ENCODE data around the gene DIRAS3. TPM values are rescaled to one million over a fixed set of nuclear protein-coding genes. Genes with fewer than 3 reads are reported as not detected.

DIRAS3 gene
- total RNA-seq, 1 experiment from 2014 or later: 1.9 TPM

DNA sequence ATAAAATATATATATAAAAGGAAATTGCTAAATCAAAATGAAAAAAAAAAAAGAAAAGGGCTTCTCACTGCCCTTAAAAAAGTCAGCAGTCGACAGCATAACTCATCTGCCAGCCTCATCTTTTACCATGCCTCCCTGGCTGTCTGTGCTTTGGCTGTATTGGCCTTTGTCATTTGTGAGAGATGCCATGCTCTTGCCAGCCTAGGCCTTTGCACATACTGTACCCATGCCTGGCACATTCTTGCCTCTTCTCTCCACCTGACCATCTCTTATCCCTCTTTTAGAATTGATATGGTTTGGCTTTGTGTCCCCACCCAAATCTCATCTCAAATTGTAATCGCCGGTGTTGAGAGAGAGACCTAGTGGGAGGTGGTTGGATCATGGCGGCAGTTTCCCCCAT, 37.1 kb downstream of the DIRAS3 start:
- POLR2A ChIA-PET: no interaction called here
- no peaks in the 10 kb centered on the region for H3K9me3 ChIP-seq (ENCODE audit: control insufficient read depth in 1 of 2, insufficient read depth in 1 of 2, low read depth in 1 of 2, low read length in 2 of 2)
- TF ChIP-seq EZH2 (IDR thresholded peaks at IDR 0.05): no peak
- intact Hi-C loops (cut with micrococcal nuclease): loop anchor here (5.0 to 10.0 kb wide), 2 partner anchors 246 to 479 kb away; no protein-coding TSS in a partner anchor
- H3K4me3 ChIP-seq (replicated peaks in 1 of 2; ENCODE audit: low read depth in 1 of 2, low read length in 2 of 2): no peak overlapping the region
- H3K79me2 ChIP-seq (ENCODE audit: insufficient read depth, low read length): no peaks in the 10 kb centered on the region
- H3K9ac ChIP-seq (ENCODE audit: low read length): no peak overlapping the region
- ATAC-seq (no peak), DNase-seq (ENCODE audit: low read depth, low spot score) (no peak)
- H3K27me3 ChIP-seq (ENCODE audit: insufficient read depth, low read length): no peaks in the 10 kb centered on the region
- RAD21 ChIA-PET (ENCODE audit: low non-redundant PET in 1 of 2, low total read pairs in 2 of 2, uncharacterized antibody in 2 of 2, unreplicated experiment in 2 of 2): no interaction called here
- no peak overlapping the region for H3K4me2 ChIP-seq (ENCODE audit: low read length)
- no TSS peak for BruUV-seq (replicated peaks)
- H3K9me2 ChIP-seq (ENCODE audit: insufficient read depth): no peaks in the 10 kb centered on the region
- H2AFZ ChIP-seq (ENCODE audit: low read depth, low read length, poor library complexity, severe bottlenecking): no peak overlapping the region
- no peaks in the 10 kb centered on the region for H3K4me1 ChIP-seq (ENCODE audit: control insufficient read depth in 1 of 2, insufficient read depth in 2 of 2, low read length in 2 of 2)
- H3K36me3 ChIP-seq (ENCODE audit: control insufficient read depth in 1 of 2, insufficient read depth in 2 of 2, low read length in 2 of 2): no peaks in the 10 kb centered on the region
- CTCF ChIA-PET: no interaction called here
- H3K27ac ChIP-seq (ENCODE audit: low read depth, low read length): no peak overlapping the region
- H4K20me1 ChIP-seq (ENCODE audit: insufficient read depth): no peaks in the 10 kb centered on the region

DNA sequence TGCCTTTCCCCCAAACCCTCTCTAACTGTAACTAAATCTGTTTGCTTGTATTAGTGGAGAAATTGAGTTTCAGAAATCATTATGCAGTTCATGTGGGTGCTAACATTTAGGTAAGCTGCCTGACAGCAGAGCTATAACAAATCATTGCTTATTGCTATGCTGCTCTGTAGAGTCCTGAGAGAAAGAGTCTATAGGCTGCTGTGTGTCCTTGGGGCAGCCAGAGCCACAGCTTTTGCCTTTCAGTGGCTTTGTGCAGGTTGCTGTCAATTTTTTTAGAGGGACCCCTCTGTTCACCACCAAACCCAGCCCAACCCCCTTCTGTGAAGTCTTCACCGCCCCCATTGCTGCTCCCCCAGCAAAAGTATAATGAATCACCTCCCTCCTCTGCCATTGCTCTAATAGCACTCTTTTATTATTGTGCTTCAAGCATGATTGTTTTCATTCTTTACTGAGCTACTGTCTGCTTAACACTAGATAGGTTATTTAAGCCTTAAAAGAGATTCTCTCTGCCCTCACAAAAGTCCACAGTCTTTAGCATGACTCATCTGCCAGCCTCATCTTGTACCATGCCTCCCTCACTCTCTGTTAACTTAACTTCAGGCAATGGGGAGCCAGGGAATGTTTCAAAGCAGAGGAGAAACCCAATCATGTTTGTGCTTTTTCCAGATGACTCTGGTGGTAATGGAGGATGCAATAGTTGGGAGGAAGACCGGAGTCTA, 38.6 kb downstream of the DIRAS3 start:
- CTCF ChIA-PET: interaction anchor here (0.7 to 3.3 kb wide), 2 partner anchors 109 to 161 kb away, joined by 7 to 25 read pairs; no protein-coding TSS in a partner anchor
- DNase-seq (ENCODE audit: low read depth, low spot score) (no peak), ATAC-seq (no peak)
- Histone ChIP-seq H3K79me2 (ENCODE audit: insufficient read depth, low read length) (no peaks in the 10 kb centered on the region), H3K9ac (ENCODE audit: low read length) (no peak overlapping the region), H3K9me2 (ENCODE audit: insufficient read depth) (no peaks in the 10 kb centered on the region), H3K9me3 (ENCODE audit: control insufficient read depth in 1 of 2, insufficient read depth in 1 of 2, low read depth in 1 of 2, low read length in 2 of 2) (no peaks in the 10 kb centered on the region), H4K20me1 (ENCODE audit: insufficient read depth) (no peaks in the 10 kb centered on the region), H3K36me3 (ENCODE audit: control insufficient read depth in 1 of 2, insufficient read depth in 2 of 2, low read length in 2 of 2) (no peaks in the 10 kb centered on the region), H3K4me2 (ENCODE audit: low read length) (no peak overlapping the region), H3K27ac (ENCODE audit: low read depth, low read length) (no peak overlapping the region), H3K4me3 (replicated peaks in 1 of 2; ENCODE audit: low read depth in 1 of 2, low read length in 2 of 2) (no peak overlapping the region), H2AFZ (ENCODE audit: low read depth, low read length, poor library complexity, severe bottlenecking) (no peak overlapping the region), H3K27me3 (ENCODE audit: insufficient read depth, low read length) (no peaks in the 10 kb centered on the region), H3K4me1 (ENCODE audit: control insufficient read depth in 1 of 2, insufficient read depth in 2 of 2, low read length in 2 of 2) (no peaks in the 10 kb centered on the region)
- POLR2A ChIA-PET: no interaction called here
- intact Hi-C loops (cut with micrococcal nuclease): loop anchor here (5.0 to 10.0 kb wide), 2 partner anchors 245 to 477 kb away; no protein-coding TSS in a partner anchor
- RAD21 ChIA-PET (ENCODE audit: low non-redundant PET in 1 of 2, low total read pairs in 2 of 2, uncharacterized antibody in 2 of 2, unreplicated experiment in 2 of 2): interaction anchor here (0.7 to 0.9 kb wide), 2 partner anchors 100 to 161 kb away, joined by 3 read pairs; no protein-coding TSS in a partner anchor
- TF ChIP-seq ZNF274 (IDR thresholded peaks at IDR 0.05; ENCODE audit: low read depth, low read length) (no peak), JUND (IDR thresholded peaks at IDR 0.05) (no peak)
- TF ChIP-seq, protein P1, sequence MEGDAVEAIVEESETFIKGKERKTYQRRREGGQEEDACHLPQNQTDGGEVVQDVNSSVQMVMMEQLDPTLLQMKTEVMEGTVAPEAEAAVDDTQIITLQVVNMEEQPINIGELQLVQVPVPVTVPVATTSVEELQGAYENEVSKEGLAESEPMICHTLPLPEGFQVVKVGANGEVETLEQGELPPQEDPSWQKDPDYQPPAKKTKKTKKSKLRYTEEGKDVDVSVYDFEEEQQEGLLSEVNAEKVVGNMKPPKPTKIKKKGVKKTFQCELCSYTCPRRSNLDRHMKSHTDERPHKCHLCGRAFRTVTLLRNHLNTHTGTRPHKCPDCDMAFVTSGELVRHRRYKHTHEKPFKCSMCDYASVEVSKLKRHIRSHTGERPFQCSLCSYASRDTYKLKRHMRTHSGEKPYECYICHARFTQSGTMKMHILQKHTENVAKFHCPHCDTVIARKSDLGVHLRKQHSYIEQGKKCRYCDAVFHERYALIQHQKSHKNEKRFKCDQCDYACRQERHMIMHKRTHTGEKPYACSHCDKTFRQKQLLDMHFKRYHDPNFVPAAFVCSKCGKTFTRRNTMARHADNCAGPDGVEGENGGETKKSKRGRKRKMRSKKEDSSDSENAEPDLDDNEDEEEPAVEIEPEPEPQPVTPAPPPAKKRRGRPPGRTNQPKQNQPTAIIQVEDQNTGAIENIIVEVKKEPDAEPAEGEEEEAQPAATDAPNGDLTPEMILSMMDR (IDR thresholded peaks at IDR 0.05 in 2 of 3, conservative IDR thresholded peaks at IDR 0.05 in 1 of 3; ENCODE audit: borderline replicate concordance in 1 of 3, insufficient read depth in 1 of 3, low read depth in 2 of 3, low read length in 2 of 3): no peak
- BruUV-seq (replicated peaks): no TSS peak
